ENCODE measurements around the gene MAN2C1.
"Not testable (repeated sequence)": the region's sequence is repeated elsewhere in the genome, so short reads cannot be mapped to it uniquely, and the experiment has no call there.

MAN2C1 gene

DNA sequence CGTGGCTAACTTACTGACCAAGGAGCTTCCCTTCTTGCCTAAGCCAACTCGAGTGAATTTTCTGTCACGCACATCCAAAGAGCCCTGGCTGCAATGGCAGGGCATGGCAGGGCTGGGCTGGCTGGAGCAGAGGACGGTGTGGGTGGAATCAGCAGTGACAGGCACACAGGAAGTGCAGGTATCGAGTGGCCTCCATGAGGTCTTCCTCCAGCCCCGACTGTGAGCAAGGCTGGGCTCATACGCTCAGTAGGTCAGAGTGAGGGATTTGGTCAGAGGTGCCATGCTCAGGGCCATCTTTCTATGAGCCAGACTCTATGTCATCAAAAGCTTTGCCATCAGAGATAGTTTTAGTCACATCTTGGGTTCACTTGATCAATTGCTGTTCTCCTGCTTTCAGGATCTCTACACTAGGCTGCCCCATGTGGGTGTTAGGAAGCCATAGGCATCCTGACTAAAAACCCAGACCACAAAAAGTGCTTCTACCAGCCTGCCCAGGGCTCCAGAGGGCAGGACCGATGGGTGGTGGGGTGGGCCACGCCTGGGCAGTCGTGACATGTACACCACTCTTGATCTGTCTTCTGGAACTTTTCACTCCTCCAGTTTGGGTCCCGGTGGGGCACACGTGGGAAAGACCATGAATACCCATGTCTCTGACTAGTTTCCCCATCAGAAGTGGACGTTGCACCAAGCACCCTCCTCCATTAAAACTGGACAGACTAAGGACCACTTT is 55.1 kb downstream of the MAN2C1 start:
- H3K4me3 ChIP-seq (ENCODE audit: low read depth, low read length), result no peak overlapping the region

GRCh38 chr15:75312548-75312947 is 55.9 kb downstream of the MAN2C1 start:
- not testable (repeated sequence) for H3K4me3 ChIP-seq (ENCODE audit: low read depth, low read length)

GRCh38 chr15:75309711-75310110 is 58.7 kb downstream of the MAN2C1 start:
- H3K4me3 ChIP-seq (ENCODE audit: low read depth, low read length), result no peak overlapping the region

DNA sequence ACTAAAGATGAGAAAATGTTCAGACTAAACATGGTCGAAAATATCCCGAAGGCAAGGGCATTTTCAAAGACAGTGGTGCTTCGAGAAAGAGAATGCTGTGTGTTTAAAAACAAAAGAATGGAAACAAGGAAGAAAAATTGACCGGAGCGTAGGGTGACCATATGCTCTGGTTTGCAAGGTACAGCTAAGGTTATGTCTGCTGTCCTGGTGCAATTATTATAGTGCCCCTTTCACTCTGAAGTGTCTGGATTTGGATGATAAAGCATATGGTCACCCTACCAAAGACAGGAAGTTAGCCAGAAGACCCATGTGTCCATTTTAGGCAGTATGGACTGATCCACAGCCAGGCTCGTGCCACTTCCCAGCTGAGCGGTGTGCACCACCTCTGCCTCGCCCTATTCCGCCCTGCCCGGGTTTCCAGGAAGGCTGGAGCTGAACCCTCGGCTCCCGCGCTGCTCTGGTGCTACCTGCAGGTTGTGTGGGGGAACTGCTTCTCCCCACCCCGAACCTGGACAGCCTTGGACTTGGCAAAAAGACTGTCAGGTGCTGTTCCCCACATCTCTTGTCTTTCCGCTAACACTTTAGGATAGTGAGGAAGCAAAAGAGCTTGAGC is 60.5 kb downstream of the MAN2C1 start:
- no peak overlapping the region for H3K4me3 ChIP-seq (ENCODE audit: low read depth, low read length)

DNA sequence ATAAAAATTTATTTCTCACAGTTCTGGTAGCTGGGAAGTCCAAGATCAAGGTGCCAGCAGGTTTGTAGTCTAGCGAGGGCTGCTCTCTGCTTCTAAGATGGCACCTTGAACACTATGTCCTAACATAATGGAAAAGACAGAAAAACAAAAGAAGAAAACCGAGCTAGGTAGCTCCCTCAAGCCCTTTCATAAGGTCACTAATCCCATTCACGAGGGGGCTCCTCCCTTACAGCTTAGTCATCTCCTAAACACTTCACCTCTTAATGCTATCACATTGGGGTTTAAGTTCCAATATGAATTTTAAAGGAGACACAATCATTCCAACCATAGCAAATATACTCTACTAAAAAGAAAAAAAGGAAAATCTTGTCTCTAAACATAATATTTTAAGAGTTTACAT is 62.2 kb downstream of the MAN2C1 start:
- no peak overlapping the region for H3K4me3 ChIP-seq (ENCODE audit: low read depth, low read length)
